GM18498 (cell line): ENCODE results near the gene C6orf163.
A peak's percentile ranks its signal among the peaks of the same experiment; 100 is the strongest.
"Not testable (repeated sequence)": the region's sequence is repeated elsewhere in the genome, so short reads cannot be mapped to it uniquely, and the experiment has no call there.

Experiments used
- ATAC-seq: cut with Tn5 transposase; IDR thresholded peaks from one replicate; pipeline ENCODE4 v1.9.1; 2021; ENCODE audit warnings: mild to moderate bottlenecking, moderate library complexity; ENCODE audit not compliant: unreplicated experiment

C6orf163 gene

GRCh38 chr6:87344731-87345130 is at the start of gene C6orf163:
C6orf163 (plus strand) TSS chr6:87344813; CDS start chr6:87345100, 287 bp downstream.
- ATAC-seq = no peak

GRCh38 chr6:87297119-87297518 is 47.5 kb upstream of the C6orf163 start:
- ATAC-seq = no peak

GRCh38 chr6:87301277-87301676 is 43.3 kb upstream of the C6orf163 start:
- not testable (repeated sequence) for ATAC-seq

GRCh38 chr6:87308970-87309369 is 35.6 kb upstream of the C6orf163 start:
- ATAC-seq = no peak

- ATAC-seq = no peak
Measured at GRCh38 chr6:87312860-87313259, 31.8 kb upstream of the C6orf163 start.

- no peak for ATAC-seq
Measured at GRCh38 chr6:87315071-87315470, 29.5 kb upstream of the C6orf163 start.

GRCh38 chr6:87319271-87319987 is 25.2 kb upstream of the C6orf163 start:
- ATAC-seq = no peak

- ATAC-seq = peak; percentile 100
Measured at GRCh38 chr6:87322304-87323212, 22.1 kb upstream of the C6orf163 start, which contains the start of gene SMIM8. SMIM8 (plus strand) TSS chr6:87322588; CDS start chr6:87337032, 14,444 bp downstream.

- not testable (repeated sequence) for ATAC-seq
Measured at GRCh38 chr6:87323880-87324279, 20.7 kb upstream of the C6orf163 start.

GRCh38 chr6:87330961-87331360 is 13.7 kb upstream of the C6orf163 start:
- no peak for ATAC-seq

- no peak for ATAC-seq
Measured at GRCh38 chr6:87333033-87333432, 11.6 kb upstream of the C6orf163 start.

- ATAC-seq = no peak
Measured at GRCh38 chr6:87333591-87334181, 10.9 kb upstream of the C6orf163 start.

GRCh38 chr6:87334683-87335082 is 9.9 kb upstream of the C6orf163 start:
- ATAC-seq = no peak

GRCh38 chr6:87336367-87336766 is 8.2 kb upstream of the C6orf163 start:
- ATAC-seq = no peak

GRCh38 chr6:87340230-87340629 is 4.4 kb upstream of the C6orf163 start:
- ATAC-seq = no peak

GRCh38 chr6:87341158-87341557 is 3.5 kb upstream of the C6orf163 start:
- ATAC-seq = no peak

GRCh38 chr6:87341899-87342298 is 2.7 kb upstream of the C6orf163 start:
- ATAC-seq = peak; percentile 98

GRCh38 chr6:87342829-87343228 is 1.8 kb upstream of the C6orf163 start:
- ATAC-seq = no peak

- ATAC-seq = no peak
Measured at GRCh38 chr6:87346700-87347099, 2.1 kb downstream of the C6orf163 start.

- no peak for ATAC-seq
Measured at GRCh38 chr6:87349896-87350295, 5.3 kb downstream of the C6orf163 start.

- ATAC-seq = no peak
Measured at GRCh38 chr6:87350516-87350915, 5.9 kb downstream of the C6orf163 start.
